Muscle of back (tissue), 11 donors: ENCODE data around the gene CFAP53. TPM values are rescaled to one million over a fixed set of nuclear protein-coding genes. Genes with fewer than 3 reads are reported as not detected.
"Not testable (repeated sequence)": the region's sequence is repeated elsewhere in the genome, so short reads cannot be mapped to it uniquely, and the experiment has no call there.

Source experiments
- DNase-seq, 3 donors: peaks; one replicate each; pipeline versions ENCODE4 v3.0.0 to v3.0.0-alpha.2; 2013
- polyA plus RNA-seq, 10 donors: library from polyadenylated mRNA; unstranded; fragments of 120-200 nt; gene quantifications; one replicate each; pipeline ENCODE4 v1.2.1, GENCODE V29; 2013; ENCODE audit not compliant: insufficient read length in 10 of 10

The CFAP53 gene
- polyA plus RNA-seq, 10 donors = 0.19 to 0.62 (median 0.25) TPM; not detected in 1

DNA sequence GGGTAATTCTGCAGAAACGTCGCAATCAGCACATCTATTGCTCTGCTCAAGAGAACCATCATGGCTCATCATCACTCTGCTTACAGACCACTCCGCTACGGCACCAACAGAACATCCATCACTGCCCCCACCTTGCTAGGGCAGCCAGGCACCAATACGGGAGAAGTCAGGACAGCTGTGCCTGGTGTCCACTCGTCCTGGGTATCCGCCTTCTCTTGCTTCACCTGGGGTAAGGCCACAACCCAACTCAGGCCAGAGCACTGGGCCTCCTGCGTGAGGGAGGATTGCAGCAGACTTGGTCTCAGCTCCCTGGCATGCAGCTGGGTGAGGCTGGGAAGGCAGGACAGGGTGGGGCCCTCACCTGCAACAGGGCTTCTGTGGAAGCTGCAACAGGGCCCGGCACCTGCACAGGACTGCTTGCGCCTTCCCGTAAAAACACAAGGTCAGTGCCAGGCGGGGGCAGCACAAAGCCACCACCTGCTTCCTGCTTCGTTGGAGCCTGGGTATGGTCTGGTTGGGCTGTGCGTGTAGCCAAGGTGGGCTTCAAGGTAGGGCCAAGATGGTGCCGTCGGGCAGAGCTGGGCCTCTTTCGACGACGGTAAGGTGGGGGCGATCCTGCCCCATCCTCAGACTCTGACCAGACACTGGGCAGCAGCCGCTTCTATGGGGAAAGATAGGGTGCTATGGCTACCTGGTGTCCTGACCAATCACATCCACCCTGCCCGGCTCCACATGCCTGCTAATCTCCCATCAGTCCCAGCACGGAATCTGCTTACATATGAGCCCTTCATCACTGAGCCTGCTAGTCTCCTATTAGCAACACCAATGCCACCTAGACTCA is 7.1 kb upstream of the CFAP53 start:
- no peak for DNase-seq

DNA sequence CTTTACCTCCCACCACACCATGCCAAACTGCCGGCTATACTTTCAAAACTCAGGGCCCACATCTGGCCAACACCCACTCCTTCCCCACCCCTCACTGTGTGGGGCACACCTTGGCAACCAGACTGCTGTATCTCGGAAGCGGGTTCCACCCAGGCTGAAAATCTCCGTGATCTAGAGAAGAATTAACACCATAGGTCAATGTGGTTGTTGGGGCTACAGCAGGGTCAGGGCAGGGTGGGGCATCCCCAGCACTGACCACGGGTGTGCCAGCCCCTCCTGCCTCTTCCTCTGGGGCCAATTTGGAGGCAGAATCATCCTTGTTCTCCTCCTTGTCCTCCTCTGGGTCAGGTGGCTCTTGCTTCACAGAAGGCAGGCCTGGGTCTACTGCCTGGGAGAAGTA is 6.3 kb upstream of the CFAP53 start:
- no peak for DNase-seq

DNA sequence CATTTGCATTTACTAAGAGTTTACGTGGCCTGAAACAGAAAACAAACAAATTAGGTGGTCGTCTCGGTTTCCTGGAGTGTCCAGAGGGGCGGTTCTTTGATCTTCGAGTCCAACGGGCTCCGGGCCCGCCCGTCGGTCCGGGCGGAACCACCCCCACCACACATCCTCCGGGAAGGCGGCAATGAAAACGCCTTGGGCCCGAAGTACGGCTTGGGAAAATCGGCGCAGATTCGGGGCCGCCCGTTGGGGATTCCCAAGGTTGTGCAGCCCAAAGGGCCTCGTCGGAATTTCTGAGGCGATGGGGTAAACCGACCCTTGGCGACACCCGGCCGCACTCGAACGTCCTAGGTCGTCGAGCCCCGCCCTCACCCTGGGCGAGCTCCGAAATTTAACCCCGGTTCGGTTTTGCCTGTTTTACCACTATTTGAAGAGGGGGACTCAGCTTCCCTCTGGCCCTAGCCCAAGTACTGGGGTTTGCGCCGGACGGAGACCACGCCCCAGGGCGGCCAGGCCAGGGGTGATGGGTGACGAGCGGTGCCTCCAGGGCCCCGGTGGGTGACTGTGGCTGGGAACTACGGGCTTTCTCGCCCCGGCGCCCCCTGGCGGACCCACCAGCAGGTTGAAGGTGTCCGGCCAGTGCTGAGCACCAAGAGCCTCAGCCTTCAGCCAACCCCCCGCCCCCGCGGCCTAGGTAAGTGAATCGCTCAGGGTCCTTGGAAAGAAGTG is 1.9 kb upstream of the CFAP53 start:
- DNase-seq = peak in 2 of 3 donors; percentile 65 to 84

DNA sequence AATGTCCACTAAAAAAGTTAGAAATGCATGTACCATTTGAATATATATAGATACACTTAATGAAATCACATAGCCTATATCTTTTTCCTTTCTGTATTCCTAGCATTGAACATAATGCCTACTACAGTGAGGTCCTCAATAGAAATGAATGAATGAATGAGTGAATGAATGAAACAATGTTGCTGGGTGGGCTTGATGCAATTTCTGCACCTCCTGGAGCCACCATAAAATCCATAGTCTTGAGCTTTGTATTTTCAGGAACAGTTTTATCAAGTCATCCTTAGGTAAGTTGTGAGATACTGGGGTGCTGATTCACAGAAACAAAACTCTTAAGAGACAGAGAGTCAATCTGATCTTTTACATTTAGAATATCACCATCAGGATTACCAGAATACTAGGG is 3.3 kb downstream of the CFAP53 start:
- no peak for DNase-seq

DNA sequence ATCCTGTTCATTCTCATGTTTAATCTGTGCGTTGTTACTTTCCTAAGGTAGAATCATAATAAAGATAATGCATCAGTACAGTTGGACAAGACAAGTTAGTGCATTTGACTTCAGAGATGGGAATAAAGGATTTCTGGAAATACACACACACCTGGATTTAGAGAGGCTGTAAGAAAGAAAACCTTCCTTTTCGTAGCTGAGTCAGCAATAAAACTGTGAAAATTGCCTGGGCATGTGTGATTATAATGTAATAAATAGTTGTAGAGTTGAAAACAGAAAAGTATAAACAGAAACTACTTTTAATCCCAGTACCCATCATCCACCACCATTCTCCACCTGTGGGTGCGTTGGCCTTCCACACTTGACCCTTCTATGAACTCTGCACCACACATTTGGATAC is 15.4 kb downstream of the CFAP53 start:
- DNase-seq = no peak

DNA sequence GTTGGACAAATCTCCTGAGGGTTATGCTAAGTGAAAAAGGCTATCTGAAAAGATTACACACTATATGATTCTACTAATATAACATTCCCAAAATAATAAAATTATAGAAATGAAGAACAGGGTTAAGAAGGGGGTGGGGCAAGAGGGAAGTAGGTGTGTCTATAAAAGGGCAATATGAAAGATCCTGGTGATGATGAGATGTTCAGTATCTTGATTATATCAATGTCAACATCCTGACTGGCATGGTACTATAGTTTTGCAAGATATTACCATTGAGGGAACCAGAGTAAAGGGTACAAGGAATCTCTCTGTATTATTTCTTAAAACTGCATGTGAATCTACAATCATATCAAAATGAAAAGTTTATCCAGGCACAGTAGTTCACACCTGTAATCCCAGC is 16.7 kb downstream of the CFAP53 start:
- DNase-seq = no peak

DNA sequence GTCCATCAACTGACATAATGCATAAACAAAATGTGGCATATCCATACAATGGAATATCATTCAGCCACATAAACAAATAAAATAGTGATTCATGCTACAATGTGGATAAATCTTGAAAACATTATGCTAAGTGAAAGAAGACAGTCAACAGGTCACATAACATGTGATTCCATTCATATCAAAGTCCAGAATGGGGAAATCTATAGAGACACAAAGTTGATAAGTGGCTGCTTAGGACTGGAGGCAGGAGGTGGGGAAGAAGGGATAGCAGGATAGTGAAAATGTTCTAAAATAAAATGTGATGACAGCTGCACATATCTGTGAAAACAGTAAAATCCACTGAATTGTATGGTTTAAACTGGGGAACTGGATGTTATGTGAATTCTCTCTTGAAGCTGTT is 18.7 kb downstream of the CFAP53 start:
- DNase-seq = no peak

DNA sequence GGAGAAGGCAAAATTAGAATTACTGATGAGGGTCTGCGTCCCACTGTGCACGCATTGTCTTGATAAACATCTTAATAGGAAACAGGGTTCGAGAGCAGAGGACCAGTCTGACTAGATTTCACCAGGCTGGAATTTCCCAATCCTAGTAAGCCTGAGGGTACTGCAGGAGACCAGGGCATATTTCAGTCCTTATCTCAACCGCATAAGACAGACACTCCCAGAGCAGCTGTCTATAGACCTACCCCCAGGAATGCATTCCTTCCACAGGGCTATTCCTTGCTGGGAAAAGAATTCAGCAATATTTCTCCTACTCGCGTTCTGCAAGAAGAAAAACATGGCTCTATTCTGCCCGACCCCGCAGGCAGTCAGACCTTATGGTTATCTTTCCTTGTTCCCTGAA is 24.5 kb downstream of the CFAP53 start:
- not testable (repeated sequence) for DNase-seq

DNA sequence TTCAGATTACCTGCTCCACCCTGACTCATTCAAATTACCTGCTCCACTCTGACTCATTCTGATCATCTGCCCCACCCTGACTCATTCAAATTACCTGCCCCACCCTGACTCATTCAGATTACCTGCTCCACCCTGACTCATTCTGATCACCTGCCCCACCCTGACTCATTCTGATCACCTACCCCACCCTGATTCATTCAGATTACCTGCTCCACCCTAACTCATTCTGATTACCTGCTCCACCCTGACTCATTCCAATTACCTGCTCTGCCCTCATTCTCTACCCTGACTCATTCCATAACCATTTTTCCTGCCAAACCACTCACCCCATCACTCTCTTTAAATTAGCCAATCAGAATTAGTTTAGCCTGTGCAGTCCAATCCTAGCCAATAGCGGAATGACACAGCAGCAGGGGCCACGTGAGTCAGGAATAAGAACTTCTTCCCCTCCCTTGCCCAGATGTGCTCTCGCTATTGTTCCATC is 26.2 kb downstream of the CFAP53 start:
- DNase-seq = no peak

DNA sequence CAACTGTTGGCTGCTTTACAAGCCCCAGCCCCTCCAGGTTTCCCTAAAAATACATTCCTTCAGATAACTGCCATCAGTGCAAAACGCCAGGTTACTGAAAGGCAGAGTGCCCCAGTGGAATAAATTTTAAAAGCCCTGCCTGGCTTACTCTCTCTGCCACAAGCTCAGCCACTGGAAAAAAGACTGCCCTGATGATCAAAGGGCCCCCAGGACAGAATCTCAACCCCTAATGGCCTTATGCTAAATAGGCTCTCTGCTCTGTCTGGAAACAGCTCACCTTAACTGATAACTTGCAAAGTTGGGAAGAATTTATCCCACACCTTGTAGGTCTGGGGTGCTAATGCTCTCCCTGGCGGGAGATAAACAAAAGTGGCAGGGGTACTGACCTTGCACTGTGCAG is 33.9 kb downstream of the CFAP53 start:
- DNase-seq = no peak

DNA sequence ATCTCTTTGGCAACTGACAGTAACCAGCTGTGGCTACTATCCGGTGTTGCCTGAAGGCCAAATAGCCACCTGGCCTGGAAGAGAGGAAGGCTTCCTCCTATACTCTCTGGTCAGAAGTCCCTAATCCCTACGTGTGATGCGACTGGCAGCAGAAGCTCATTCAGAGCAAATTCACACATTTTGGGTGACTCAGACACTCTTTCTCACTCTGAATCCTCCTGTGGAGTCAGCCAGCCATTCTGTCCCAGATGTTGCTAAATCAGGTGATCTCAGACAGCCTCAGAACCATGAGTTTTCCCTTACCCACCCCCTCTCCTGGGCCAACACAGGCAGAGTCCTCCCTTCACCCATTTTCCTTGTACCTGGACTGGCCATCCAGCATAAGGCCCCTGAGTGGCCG is 34.7 kb downstream of the CFAP53 start:
- no peak for DNase-seq

DNA sequence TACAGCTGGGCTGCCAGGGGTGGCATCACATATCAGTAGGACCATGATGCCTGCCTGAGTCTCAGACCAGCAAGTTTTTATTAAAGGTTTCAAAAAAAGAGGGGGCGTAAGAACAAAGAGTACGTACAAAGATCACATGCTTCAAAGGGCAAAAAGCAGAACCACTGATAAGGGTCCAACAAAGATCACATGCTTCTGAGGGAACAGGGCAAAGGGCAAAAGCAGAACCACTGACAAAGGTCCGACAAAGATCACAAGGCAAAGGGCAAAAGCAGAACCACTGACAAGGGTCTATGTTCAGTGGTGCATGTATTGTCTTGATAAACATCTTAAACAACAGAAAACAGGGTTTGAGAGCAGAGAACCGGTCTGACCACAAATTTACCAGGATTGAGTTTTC is 46.0 kb downstream of the CFAP53 start:
- not testable (repeated sequence) for DNase-seq

DNA sequence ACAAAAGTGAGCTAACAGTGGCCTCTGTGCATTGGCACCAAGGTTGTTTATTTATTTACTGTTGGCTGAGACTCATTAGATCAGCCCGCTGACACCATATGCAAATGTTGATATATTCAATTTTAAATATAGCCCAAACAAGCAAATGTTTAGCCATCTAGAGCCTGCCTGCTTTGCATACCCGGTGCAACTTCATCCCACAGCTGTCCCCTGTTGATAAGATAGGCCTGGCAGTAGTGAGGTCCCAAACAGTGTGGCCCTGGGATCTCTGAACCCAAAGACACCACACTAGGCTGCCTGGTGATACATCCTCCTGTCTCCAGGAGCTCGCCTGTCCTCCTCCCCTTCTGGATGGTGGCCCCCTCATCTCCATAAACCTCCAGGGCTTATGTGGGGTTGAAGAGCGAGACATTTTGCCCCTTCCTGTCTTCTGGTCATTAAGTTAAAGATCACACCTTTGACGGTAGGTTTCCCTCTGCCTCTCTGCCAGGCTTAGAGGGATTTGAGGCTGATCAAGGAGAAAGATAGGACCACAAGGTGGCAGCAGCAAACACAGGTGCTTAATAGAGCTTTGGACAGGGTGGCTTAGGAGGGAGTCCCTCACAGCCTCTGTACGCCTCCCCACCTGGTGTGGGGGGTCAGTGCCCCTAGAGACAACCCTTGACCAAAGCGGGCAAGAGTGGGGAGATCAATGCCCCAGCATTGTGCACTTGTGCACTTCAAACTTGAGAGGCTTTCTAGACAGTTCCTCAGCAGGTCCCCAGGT is 47.7 kb downstream of the CFAP53 start:
- DNase-seq = no peak

DNA sequence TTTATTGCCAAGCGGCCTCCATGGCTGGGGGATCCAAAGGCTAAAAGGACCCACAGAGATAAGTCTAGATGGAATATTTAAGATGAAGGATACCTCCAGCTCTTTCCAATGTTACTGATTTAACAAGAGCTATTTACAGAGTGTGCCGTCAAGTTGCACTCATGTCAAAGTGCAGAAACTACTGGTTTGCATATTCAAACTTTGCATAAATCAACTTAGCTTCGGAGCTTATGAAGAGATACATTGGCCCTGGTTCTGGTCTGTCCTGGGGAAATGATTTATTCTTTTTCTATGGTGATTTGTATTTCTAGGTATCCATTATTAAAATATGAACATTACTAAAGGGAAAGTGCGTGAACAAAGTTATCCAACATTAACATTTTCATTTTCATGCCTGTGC is 57.0 kb downstream of the CFAP53 start:
- DNase-seq = no peak

DNA sequence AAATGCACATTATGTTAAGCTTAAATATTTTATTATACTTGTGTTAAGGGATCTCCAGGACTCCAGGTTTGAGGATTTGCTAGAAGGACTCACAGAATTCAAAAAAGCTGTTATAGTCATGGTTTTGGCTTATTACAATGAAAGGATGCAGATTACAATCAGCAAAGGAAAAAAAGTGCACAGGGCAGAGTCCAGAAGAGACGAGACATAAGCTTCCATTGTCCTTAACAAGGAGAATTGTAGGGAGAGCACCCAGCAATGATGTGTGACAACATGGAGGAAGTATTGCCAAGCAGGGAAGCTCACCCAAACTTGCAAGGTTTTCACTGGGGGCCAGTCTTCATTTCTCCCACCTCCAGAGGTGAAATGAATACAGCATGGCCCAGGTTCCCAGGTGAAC is 58.6 kb downstream of the CFAP53 start:
- no peak for DNase-seq

DNA sequence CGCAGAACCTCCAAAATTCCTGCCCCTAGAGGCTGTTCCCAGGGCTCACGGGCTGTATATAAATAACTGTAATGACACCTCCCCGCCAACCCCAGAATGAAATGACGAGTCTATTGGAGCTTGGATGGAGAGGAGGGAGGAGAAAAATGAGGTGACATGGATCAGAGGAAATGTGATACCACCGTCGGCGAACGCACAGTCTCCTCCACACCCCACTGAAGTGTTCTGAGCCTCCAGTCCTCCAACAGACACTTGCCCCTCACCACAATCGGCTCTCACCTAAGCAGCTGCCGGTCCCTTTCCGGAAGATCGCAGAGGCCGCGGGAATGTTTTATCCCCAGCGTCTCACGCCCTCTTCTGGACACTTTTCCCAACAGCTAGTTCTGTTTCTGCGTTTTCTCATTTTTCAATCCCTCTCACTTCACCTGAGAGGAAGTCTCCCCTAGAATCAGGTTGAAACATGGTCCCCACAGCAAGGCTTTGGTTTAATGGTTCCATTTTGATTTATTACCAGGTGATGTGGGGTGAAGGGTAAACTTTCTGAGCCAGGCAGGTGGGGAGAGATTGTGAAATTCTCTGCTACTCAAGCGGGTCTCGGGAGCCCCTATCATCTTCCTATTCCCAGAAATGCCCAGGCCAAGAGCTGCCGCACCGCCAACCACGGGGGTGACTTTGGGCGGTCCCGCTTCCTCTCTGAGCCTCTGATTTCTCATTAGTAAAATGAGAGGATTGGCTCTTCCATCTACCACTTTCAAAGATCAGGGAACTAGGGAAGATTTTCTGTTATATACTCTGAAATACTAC is 62.3 kb downstream of the CFAP53 start:
- peak; percentile 13 to 64 (median 48) for DNase-seq

DNA sequence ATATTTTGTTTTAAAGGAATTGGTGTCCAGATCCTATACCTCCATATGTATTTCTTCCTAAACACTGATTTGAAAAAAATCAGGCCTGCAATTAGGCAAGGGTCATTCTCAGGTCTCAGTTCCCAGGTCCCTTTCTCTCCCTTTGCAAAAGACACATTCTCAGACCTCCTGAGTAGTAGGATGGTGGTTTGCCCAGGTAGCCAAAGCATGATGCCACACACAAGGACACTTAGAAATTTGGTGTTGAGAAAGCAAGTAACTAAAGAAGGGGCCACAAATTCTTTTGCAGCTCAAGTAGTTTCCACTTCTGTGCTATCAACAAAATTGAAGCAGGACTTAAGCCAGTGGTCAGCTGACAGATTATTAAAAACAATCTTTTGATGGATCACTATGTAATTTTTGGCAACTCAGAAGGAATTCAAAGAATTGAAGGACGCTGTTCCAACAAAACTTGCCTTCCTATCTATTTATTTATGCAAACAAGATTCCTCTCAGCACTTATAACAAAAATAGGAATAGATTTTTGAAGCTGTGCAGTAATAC is 64.7 kb downstream of the CFAP53 start:
- DNase-seq = no peak

DNA sequence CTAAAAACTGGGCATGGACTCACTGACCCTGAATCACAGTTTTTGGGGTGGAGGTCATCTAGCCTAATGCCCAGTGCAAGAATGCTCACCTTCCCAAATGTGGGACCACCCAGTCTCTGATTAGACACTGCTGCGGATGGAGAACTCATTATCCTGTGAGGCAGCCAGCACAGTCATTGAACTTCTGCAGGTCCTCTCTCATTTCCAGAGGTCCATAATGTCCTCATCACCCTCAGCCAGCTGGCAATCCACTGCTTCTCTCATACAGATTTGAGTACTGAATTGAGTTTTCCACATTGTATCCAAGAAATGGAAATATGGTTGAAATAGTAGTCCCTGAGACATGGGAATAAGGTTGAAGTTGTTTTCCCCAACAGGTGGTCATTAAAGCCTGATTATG is 66.4 kb downstream of the CFAP53 start:
- peak in 2 of 3 donors; percentile 7 to 72 for DNase-seq

DNA sequence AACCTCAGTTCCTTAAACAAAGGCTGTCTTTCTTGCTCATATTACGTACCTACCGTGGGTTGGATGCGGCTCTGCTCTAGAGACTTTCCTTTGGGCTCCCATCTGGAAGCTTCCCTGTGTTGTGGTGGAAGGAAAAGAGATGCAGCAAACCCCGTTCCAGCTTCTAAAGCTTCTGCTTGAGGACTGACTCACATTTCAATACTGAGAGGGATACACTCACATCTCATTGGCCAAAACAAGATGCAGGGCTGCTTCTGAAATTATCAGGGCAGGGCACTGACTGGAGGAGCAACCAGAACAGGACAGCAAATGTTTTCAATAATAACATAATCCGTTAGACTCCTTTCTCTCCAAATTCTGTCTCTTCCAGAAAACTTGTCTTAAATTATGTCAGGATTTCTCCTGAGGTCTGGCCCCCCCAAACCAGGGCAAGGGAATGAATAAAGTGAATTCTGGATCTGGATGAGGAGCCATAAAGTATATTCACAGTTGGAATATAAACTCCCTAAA is 66.9 kb downstream of the CFAP53 start:
- DNase-seq = peak in 2 of 3 donors; percentile 29 to 78

DNA sequence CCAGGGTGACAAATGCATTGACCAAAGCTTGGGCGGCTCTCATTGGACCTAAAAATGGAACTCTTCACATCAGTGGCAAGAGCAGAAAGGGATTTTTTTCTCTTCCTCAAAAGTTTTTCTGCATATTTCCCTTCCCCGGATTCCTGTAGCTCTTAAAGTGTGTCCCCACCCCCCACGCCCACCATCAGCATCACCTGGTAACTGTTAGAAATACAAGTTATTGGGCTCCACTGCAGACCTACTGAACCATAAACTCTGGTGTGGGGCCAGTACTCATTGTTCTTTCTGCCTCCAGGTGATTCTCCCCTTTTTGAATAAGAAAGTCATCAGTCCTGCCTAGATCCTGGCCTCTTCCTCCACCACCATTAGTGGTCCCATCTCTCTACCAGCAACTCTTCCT is 70.0 kb downstream of the CFAP53 start:
- no peak for DNase-seq

DNA sequence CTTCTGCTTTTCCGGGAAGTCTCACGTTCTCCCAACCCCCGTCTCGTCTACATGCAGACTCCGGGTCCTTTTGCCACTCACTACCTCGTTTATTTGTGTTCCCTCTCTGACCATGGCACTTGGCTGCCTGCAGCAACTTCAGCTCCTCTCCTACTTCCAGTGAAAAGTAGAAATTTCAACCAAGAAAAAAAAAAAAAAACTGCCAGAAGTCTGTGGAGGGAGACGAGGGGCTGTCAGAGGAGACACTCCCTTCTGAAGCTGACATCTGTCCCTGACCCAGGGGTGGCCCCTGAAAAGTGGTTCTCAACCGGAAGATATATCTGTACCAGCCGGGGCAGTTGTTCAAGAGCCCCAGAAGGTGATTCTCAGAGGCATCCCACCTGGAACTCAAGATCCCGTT is 70.6 kb downstream of the CFAP53 start:
- no peak for DNase-seq
